Measurements from ENCODE around the gene CYP1B1.
"Not testable (repeated sequence)": the region's sequence is repeated elsewhere in the genome, so short reads cannot be mapped to it uniquely, and the experiment has no call there.

CYP1B1 gene

GRCh38 chr2:38075507-38076151 lies at the start of gene CYP1B1:
CYP1B1 (minus strand) TSS chr2:38076151; CDS start chr2:38075388, 763 bp downstream.
- DNase-seq (ENCODE audit: low read depth in 2 of 2) = no peak

- DNase-seq (ENCODE audit: low read depth in 2 of 2) = no peak
These were observed 49.1 kb upstream of the CYP1B1 start for GRCh38 chr2:38125007-38125406.

- DNase-seq (ENCODE audit: low read depth in 2 of 2) = no peak
These were observed 48.0 kb upstream of the CYP1B1 start for GRCh38 chr2:38123911-38124310.

GRCh38 chr2:38122344-38122743 lies 46.4 kb upstream of the CYP1B1 start:
- DNase-seq (ENCODE audit: low read depth in 2 of 2) = no peak

- DNase-seq (ENCODE audit: low read depth in 2 of 2) = no peak
These were observed 45.5 kb upstream of the CYP1B1 start for GRCh38 chr2:38121481-38121880.

GRCh38 chr2:38120829-38121228 lies 44.9 kb upstream of the CYP1B1 start:
- DNase-seq (ENCODE audit: low read depth in 2 of 2) = no peak

GRCh38 chr2:38120264-38120592 lies 44.3 kb upstream of the CYP1B1 start:
- no peak for DNase-seq (ENCODE audit: low read depth in 2 of 2)

- no peak for DNase-seq (ENCODE audit: low read depth in 2 of 2)
These were observed 40.8 kb upstream of the CYP1B1 start for GRCh38 chr2:38116762-38117161.

- DNase-seq (ENCODE audit: low read depth in 2 of 2) = peak in 1 of 2 donors; percentile 56
These were observed 39.5 kb upstream of the CYP1B1 start for GRCh38 chr2:38115216-38116032.

- no peak for DNase-seq (ENCODE audit: low read depth in 2 of 2)
These were observed 38.2 kb upstream of the CYP1B1 start for GRCh38 chr2:38113981-38114708.

- DNase-seq (ENCODE audit: low read depth in 2 of 2) = no peak
These were observed 37.1 kb upstream of the CYP1B1 start for GRCh38 chr2:38113051-38113450.

- DNase-seq (ENCODE audit: low read depth in 2 of 2) = not testable (repeated sequence)
These were observed 35.4 kb upstream of the CYP1B1 start for GRCh38 chr2:38111350-38111749.

GRCh38 chr2:38109732-38110181 lies 33.8 kb upstream of the CYP1B1 start:
- no peak for DNase-seq (ENCODE audit: low read depth in 2 of 2)

GRCh38 chr2:38108907-38109731 lies 33.2 kb upstream of the CYP1B1 start:
- no peak for DNase-seq (ENCODE audit: low read depth in 2 of 2)

GRCh38 chr2:38107738-38108410 lies 31.9 kb upstream of the CYP1B1 start:
- no peak for DNase-seq (ENCODE audit: low read depth in 2 of 2)

- no peak for DNase-seq (ENCODE audit: low read depth in 2 of 2)
These were observed 30.6 kb upstream of the CYP1B1 start for GRCh38 chr2:38106405-38107094.

- no peak for DNase-seq (ENCODE audit: low read depth in 2 of 2)
These were observed 30.0 kb upstream of the CYP1B1 start for GRCh38 chr2:38105922-38106321.

- no peak for DNase-seq (ENCODE audit: low read depth in 2 of 2)
These were observed 28.6 kb upstream of the CYP1B1 start for GRCh38 chr2:38104598-38104997.

- DNase-seq (ENCODE audit: low read depth in 2 of 2) = no peak
These were observed 24.4 kb upstream of the CYP1B1 start for GRCh38 chr2:38100328-38100727.
